Measurements from ENCODE around the gene SLC6A1.

Gene SLC6A1

GRCh38 chr3:11020764-11021163 is 28.2 kb downstream of the SLC6A1 start:
- no peak for TF ChIP-seq CTCF (IDR thresholded peaks at IDR 0.05; ENCODE audit: low read depth, low read length)
- no peak for TF ChIP-seq EZH2phosphoT487 (IDR thresholded peaks at IDR 0.05; ENCODE audit: low read depth)
- Histone ChIP-seq H3K79me2 (ENCODE audit: low read length) (no peaks in the 10 kb centered on the region), H3K27me3 (ENCODE audit: low read depth, low read length) (peaks cover 27% of the 10 kb centered on the region; the same call in 1 of the 2 replicates), H3K4me3 (ENCODE audit: low read length) (no peak overlapping the region), H4K20me1 (ENCODE audit: insufficient read depth, low read length) (no peaks in the 10 kb centered on the region), H3K9ac (ENCODE audit: low read length) (no peak overlapping the region), H3K4me1 (ENCODE audit: low read length) (no peaks in the 10 kb centered on the region), H2AFZ (ENCODE audit: low read depth, low read length) (no peak overlapping the region), H3K9me3 (ENCODE audit: insufficient read depth, low read length) (no peaks in the 10 kb centered on the region), H3K36me3 (replicated peaks; ENCODE audit: low read depth, low read length) (no peaks in the 10 kb centered on the region), H3K4me2 (ENCODE audit: low read length) (no peak overlapping the region), H3K27ac (ENCODE audit: low read length) (no peak overlapping the region)

- TF ChIP-seq CTCF (IDR thresholded peaks at IDR 0.05; ENCODE audit: low read depth, low read length) = no peak
- TF ChIP-seq EZH2phosphoT487 (IDR thresholded peaks at IDR 0.05; ENCODE audit: low read depth) = no peak
Measured at GRCh38 chr3:11021611-11022011, 29.1 kb downstream of the SLC6A1 start.

GRCh38 chr3:11022115-11022514 is 29.6 kb downstream of the SLC6A1 start:
- Histone ChIP-seq H3K36me3 (replicated peaks; ENCODE audit: low read depth, low read length) (no peaks in the 10 kb centered on the region), H3K9ac (ENCODE audit: low read length) (no peak overlapping the region), H3K79me2 (ENCODE audit: low read length) (no peaks in the 10 kb centered on the region), H2AFZ (ENCODE audit: low read depth, low read length) (no peak overlapping the region), H3K4me2 (ENCODE audit: low read length) (no peak overlapping the region), H3K27me3 (ENCODE audit: low read depth, low read length) (peaks cover 24% of the 10 kb centered on the region; the same call in 1 of the 2 replicates), H3K27ac (ENCODE audit: low read length) (no peak overlapping the region), H3K4me1 (ENCODE audit: low read length) (no peaks in the 10 kb centered on the region), H4K20me1 (ENCODE audit: insufficient read depth, low read length) (no peaks in the 10 kb centered on the region), H3K9me3 (ENCODE audit: insufficient read depth, low read length) (no peaks in the 10 kb centered on the region), H3K4me3 (ENCODE audit: low read length) (no peak overlapping the region)
- TF ChIP-seq EZH2phosphoT487 (IDR thresholded peaks at IDR 0.05; ENCODE audit: low read depth) = no peak
- TF ChIP-seq CTCF (IDR thresholded peaks at IDR 0.05; ENCODE audit: low read depth, low read length) = no peak

More at GRCh38 chr3:11021611-11022011, 29.1 kb downstream of the SLC6A1 start:
- Histone ChIP-seq H3K9me3 (ENCODE audit: insufficient read depth, low read length) (no peaks in the 10 kb centered on the region), H3K27me3 (ENCODE audit: low read depth, low read length) (peaks cover 24% of the 10 kb centered on the region; the same call in 1 of the 2 replicates), H2AFZ (ENCODE audit: low read depth, low read length) (no peak overlapping the region), H3K4me2 (ENCODE audit: low read length) (no peak overlapping the region), H4K20me1 (ENCODE audit: insufficient read depth, low read length) (no peaks in the 10 kb centered on the region), H3K9ac (ENCODE audit: low read length) (no peak overlapping the region), H3K36me3 (replicated peaks; ENCODE audit: low read depth, low read length) (no peaks in the 10 kb centered on the region), H3K4me3 (ENCODE audit: low read length) (no peak overlapping the region), H3K79me2 (ENCODE audit: low read length) (no peaks in the 10 kb centered on the region), H3K27ac (ENCODE audit: low read length) (no peak overlapping the region), H3K4me1 (ENCODE audit: low read length) (no peaks in the 10 kb centered on the region)

GRCh38 chr3:11024181-11024580 is 31.6 kb downstream of the SLC6A1 start:
- Histone ChIP-seq H3K4me3 (ENCODE audit: low read length) (no peak overlapping the region), H2AFZ (ENCODE audit: low read depth, low read length) (no peak overlapping the region), H3K36me3 (replicated peaks; ENCODE audit: low read depth, low read length) (no peaks in the 10 kb centered on the region), H3K4me2 (ENCODE audit: low read length) (no peak overlapping the region), H4K20me1 (ENCODE audit: insufficient read depth, low read length) (no peaks in the 10 kb centered on the region), H3K9ac (ENCODE audit: low read length) (no peak overlapping the region), H3K27ac (ENCODE audit: low read length) (no peak overlapping the region), H3K9me3 (ENCODE audit: insufficient read depth, low read length) (no peaks in the 10 kb centered on the region), H3K79me2 (ENCODE audit: low read length) (no peaks in the 10 kb centered on the region), H3K4me1 (ENCODE audit: low read length) (no peaks in the 10 kb centered on the region), H3K27me3 (ENCODE audit: low read depth, low read length) (peaks cover 24% of the 10 kb centered on the region; the same call in 1 of the 2 replicates)
- TF ChIP-seq EZH2phosphoT487 (IDR thresholded peaks at IDR 0.05; ENCODE audit: low read depth) = no peak
- no peak for TF ChIP-seq CTCF (IDR thresholded peaks at IDR 0.05; ENCODE audit: low read depth, low read length)

Measured in OCI-LY3 (cell line).